GM12878 (cell line): ENCODE data around the gene CHFR.

Source experiments
- CTCF ChIP-seq, 3 experiments: IDR thresholded peaks in 2 of 3; conservative IDR thresholded peaks in 1 of 3; 2 replicates each; pipeline ENCODE4 v1.5.1; 2011; ENCODE audit warnings: low read depth in 3 of 3, low read length in 3 of 3, mild to moderate bottlenecking in 3 of 3, control low read depth in 2 of 3, moderate library complexity in 2 of 3, inconsistent platforms in 1 of 3, mixed read lengths in 1 of 3; ENCODE audit not compliant: control insufficient read depth in 2 of 3, insufficient read depth in 1 of 3; ENCODE audit errors: extremely low read depth in 1 of 3
- FOXK2 ChIP-seq: fragments of 450-650 bp; IDR thresholded peaks from 2 replicates; pipeline ENCODE4 v1.6.1; 2017; ENCODE audit warnings: mild to moderate bottlenecking, moderate library complexity
- SMC3 ChIP-seq: IDR thresholded peaks from 2 replicates; pipeline ENCODE4 v1.6.1; 2011; ENCODE audit warnings: low read length, improper control_type of control experiment, borderline replicate concordance
- TCF7 ChIP-seq: IDR thresholded peaks from 2 replicates; pipeline ENCODE4 v1.6.1; 2014; ENCODE audit warnings: antibody characterized with exemption, borderline replicate concordance

GRCh38 chr12:132824053-132824452, 63.4 kb downstream of the CHFR start:
- no peak for TF ChIP-seq TCF7
- no peak for TF ChIP-seq CTCF (IDR thresholded peaks at IDR 0.05 in 2 of 3, conservative IDR thresholded peaks at IDR 0.05 in 1 of 3; ENCODE audit: control insufficient read depth in 2 of 3, extremely low read depth in 1 of 3, insufficient read depth in 1 of 3, low read depth in 3 of 3, low read length in 3 of 3)
- TF ChIP-seq FOXK2, result no peak
- no peak for TF ChIP-seq SMC3
